KG1 (cell line): Measurements from ENCODE around the gene ARL14EP.

ENCODE experiments used
- DNase-seq: peaks from one replicate; lab custom pipeline; 2025; lab: John Stamatoyannopoulos, UW

Gene ARL14EP

GRCh38 chr11:30326906-30327305 is 4.0 kb downstream of the ARL14EP start:
- DNase-seq: no peak

GRCh38 chr11:30328681-30329080 is 5.8 kb downstream of the ARL14EP start:
- DNase-seq: no peak

GRCh38 chr11:30329150-30329940 is 6.4 kb downstream of the ARL14EP start:
- no peak for DNase-seq

GRCh38 chr11:30333405-30333804 is 10.5 kb downstream of the ARL14EP start:
- DNase-seq: no peak

GRCh38 chr11:30342736-30343166 is 19.8 kb downstream of the ARL14EP start:
- DNase-seq: no peak

- DNase-seq: no peak
These were observed 21.2 kb downstream of the ARL14EP start for GRCh38 chr11:30344085-30344484.

GRCh38 chr11:30345644-30346043 is 22.7 kb downstream of the ARL14EP start:
- no peak for DNase-seq

- DNase-seq: peak; percentile 29
These were observed 23.3 kb downstream of the ARL14EP start for GRCh38 chr11:30346068-30346688.

- no peak for DNase-seq
These were observed 25.1 kb downstream of the ARL14EP start for GRCh38 chr11:30348035-30348434.

- DNase-seq: no peak
These were observed 27.0 kb downstream of the ARL14EP start for GRCh38 chr11:30349885-30350284.

GRCh38 chr11:30350384-30350783 is 27.5 kb downstream of the ARL14EP start:
- no peak for DNase-seq

- DNase-seq: no peak
These were observed 28.2 kb downstream of the ARL14EP start for GRCh38 chr11:30351061-30351460.

GRCh38 chr11:30356391-30356790 is 33.5 kb downstream of the ARL14EP start:
- no peak for DNase-seq

- DNase-seq: no peak
These were observed 35.0 kb downstream of the ARL14EP start for GRCh38 chr11:30357872-30358271.

- no peak for DNase-seq
These were observed 35.6 kb downstream of the ARL14EP start for GRCh38 chr11:30358536-30358935.

GRCh38 chr11:30360741-30361140 is 37.8 kb downstream of the ARL14EP start:
- DNase-seq: no peak

GRCh38 chr11:30364139-30364836 is 41.4 kb downstream of the ARL14EP start:
- no peak for DNase-seq

GRCh38 chr11:30364837-30365482 is 42.1 kb downstream of the ARL14EP start:
- DNase-seq: no peak

GRCh38 chr11:30365793-30366517 is 43.1 kb downstream of the ARL14EP start:
- DNase-seq: no peak

GRCh38 chr11:30368394-30368793 is 45.5 kb downstream of the ARL14EP start:
- no peak for DNase-seq

GRCh38 chr11:30370164-30370563 is 47.3 kb downstream of the ARL14EP start:
- no peak for DNase-seq

- no peak for DNase-seq
These were observed 54.4 kb downstream of the ARL14EP start for GRCh38 chr11:30377347-30377746.
